ENCODE data around the gene NDUFAF7.

- no peak for TF ChIP-seq ATF5 (CRISPR knock-in tag; IDR thresholded peaks at IDR 0.05; ENCODE audit: low read depth)
- no peak for TF ChIP-seq ZNF281 (CRISPR knock-in tag; IDR thresholded peaks at IDR 0.05; ENCODE audit: borderline replicate concordance)
- TF ChIP-seq ZNF569 (CRISPR knock-in tag; IDR thresholded peaks at IDR 0.05; ENCODE audit: borderline replicate concordance) = no peak
- no peak for TF ChIP-seq PCBP2 (optimal IDR thresholded peaks at IDR 0.05; ENCODE audit: low read depth, low read length, poor library complexity, severe bottlenecking)
- no peak for TF ChIP-seq PBX3 (CRISPR knock-in tag; IDR thresholded peaks at IDR 0.05; ENCODE audit: borderline replicate concordance)
- no peak for TF ChIP-seq FOXC1 (CRISPR knock-in tag; IDR thresholded peaks at IDR 0.05; ENCODE audit: borderline replicate concordance)
- TF ChIP-seq ZNF768 (CRISPR knock-in tag; IDR thresholded peaks at IDR 0.05) = no peak
- no peak for TF ChIP-seq CTCF (CRISPR knock-in tag; IDR thresholded peaks at IDR 0.05)
- TF ChIP-seq PBX2 (CRISPR knock-in tag; IDR thresholded peaks at IDR 0.05) = no peak
- no peak for TF ChIP-seq TCF12 (IDR thresholded peaks at IDR 0.05)
- no peak for TF ChIP-seq TCF12 (CRISPR knock-in tag; IDR thresholded peaks at IDR 0.05)
Observed at GRCh38 chr2:37191253-37191652, 40.2 kb upstream of the NDUFAF7 start.
